Right forelimb (tissue), 1 donor: ENCODE results near the gene FUT8.

ENCODE experiments used
- DNase-seq: peaks from one replicate; pipeline ENCODE4 v3.0.0-alpha.2; 2018

Gene FUT8

DNA sequence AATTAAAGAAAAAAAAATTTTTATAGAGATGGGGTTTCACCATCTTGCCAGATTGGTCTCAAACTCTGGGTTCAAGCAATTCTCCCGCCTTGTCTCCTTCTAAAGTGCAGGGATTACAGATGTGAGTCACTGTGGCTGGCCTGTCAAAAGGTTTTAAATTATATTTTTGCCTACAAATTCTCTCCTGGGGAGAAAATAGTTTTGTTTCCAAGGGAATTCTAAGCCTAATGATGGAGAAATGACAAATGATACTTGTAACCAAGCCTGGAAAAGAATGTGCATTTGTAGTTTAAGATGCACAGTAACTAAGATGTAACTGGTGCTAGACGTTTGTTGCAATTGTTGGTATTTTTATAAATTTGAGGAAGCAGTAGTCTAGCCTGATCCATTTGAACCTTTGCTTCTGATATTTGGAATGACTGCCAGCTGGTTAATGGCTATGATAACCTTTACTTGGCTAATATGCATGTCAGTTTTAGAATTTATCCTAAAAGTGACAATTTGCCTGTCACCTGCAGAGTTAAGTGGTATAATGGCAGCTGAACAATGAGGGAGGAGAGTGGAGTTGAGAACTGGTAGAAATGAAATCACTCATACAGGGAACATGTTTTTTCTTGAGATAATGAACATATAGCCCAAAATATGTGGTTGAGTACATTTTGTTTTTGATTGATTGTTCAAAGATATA is 148.0 kb downstream of the FUT8 start:
- no peak for DNase-seq

DNA sequence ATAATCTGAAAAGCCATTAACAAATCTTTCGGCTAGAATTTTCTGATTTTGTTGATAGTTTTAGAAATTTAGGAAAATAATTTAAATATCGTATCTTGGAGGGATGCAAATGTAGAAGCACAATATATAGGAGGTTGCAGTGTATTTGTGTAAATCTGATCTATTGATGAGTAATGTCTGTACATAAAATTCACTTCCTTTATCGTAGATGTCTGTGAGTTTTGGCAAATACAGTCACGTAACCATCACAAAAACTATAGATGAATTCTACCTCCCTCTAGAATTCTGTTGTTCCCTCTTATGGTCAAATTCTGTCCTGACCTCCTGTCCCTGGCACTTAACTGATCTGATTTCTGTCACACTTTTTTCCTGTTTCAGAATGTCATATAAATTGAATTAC is 151.8 kb downstream of the FUT8 start:
- DNase-seq: no peak

DNA sequence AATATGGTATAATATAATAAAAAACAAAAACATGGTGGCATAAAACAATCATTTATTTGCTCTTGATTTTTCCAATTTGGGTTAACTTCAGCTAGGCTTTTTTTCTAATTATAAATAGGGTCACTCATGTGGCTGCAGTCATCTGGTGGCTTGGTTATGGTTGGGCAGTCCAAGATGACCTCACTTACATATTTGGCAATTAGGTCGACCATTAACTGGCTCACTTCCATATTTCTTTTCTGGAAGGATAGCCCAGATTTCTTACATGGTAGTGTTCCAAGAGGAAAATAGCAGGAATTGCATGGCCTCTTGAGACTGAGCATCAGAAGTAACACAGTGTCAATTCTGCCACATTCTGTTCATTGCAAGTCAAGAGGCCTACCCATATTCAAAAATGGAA is 153.4 kb downstream of the FUT8 start:
- no peak for DNase-seq

DNA sequence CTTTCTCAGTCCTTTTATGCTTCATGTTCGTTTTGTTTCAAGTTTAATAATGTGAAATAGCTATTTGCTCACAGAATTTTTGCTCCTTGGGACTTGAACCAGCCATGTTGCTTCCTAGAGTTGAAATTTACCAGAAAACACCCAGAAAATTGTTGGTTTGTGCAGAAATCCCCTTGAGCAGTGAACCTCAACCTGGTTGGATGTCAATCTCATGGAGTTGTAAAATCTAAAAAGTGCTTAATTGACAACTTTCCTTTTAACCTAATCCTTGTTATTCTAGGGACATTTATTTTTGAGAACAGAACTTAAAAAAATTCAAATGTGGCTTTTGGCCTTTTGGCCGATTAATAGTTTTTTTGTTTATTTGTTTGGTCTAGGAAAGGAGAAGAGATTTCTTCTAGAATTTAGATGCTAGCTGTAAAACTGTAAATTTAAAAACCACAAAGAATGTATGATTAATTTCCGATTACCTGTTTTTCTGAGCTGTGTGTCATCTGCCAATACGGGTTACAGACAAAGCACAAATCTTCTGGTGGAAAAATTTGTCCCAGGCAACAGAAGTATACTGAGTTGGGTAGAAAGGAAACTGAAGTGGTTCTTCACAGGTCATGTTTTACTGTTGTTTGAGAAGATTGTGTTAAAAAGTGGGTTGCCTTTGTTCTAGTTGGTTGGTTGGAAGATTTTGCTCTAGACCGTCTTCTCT is 154.4 kb downstream of the FUT8 start:
- DNase-seq: no peak

DNA sequence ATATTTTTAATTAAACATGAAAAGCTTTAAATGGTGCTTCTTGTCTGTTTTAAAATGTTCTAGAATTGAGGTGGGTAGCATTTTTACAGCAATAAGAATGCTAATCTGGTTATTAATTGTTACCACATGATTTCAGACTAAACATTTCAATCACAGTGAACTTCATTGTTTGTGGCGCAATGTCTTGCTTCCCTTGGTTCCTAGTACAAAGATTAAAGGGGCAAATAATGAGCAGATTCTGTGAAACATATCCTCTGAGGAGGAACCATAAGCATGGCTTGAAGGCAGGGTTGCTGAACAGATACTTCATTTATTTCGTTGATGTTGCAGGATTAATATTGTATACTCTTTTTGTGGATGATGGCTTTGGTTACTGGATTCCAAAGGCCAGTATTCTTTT is 162.1 kb downstream of the FUT8 start:
- no peak for DNase-seq

DNA sequence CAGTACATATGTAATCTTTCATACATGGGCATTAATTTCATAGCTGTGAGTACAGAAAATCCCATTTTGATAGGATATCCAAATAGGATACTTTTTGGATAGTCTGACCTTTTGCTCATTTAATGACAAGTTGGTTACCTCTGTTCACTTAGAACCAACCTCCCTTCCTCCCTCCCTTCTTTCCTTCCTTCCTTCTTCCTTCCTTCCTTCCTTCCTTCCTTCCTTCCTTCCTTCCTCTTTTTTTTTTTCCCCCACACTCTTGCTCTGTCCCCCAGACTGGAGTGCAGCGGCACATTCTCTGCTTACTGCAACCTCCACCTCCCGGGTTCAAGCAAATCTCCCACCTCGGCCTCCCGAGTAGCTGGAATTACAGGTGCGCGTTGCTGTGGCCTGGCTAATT is 162.9 kb downstream of the FUT8 start:
- DNase-seq: no peak

DNA sequence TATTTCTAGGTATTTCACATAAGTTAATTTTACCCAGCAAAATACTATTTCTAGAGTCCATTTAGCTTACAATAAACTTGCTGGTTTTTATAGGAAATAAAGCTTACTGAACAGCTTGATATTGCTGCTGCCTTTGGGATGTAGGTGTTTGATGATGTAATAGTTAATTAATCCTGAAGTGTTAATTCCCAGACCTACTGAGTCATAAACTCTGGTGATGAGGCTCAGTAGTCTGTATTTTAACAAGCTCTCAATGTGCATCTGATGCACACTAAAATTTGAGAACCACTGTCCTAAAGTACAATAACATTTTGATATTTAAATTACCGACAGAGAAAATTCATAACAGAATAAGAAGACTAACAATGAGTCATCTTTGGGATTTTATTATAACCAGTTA is 168.4 kb downstream of the FUT8 start:
- no peak for DNase-seq

DNA sequence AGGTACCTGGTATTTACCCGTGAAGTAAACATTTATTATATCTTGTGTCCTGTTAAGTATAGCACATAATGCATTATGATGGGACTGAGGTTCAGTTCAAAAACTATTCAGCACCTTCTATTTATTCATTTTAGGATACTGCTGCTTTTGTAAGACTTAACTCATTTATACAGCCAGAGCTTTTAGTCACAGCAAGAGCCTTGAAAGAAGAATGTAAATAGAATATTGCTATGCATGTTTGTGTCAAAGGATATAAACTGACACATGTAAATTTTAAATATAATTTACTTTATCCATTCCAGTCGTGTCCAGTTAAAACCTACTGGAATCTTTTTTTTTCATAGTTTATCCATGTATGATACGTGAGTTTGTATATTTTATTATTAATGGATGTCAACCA is 168.8 kb downstream of the FUT8 start:
- no peak for DNase-seq

DNA sequence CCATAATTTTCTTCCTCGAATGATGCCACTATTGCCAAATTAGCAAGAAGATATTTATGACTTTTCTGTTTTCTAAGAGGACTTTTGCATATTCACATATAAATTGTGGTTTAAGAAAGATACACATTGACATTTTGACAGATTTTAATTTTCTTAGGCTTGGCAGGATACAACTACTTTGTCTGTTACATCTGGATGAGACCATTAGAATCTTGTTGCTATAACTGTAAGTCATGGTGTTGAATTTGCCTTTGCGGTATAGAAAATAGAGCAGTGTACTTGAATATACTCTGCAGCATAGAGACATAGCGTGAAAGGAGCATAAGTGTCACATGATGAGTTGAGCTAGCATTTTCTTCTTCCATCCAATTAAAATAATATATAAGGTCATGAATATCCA is 169.3 kb downstream of the FUT8 start:
- DNase-seq: no peak

DNA sequence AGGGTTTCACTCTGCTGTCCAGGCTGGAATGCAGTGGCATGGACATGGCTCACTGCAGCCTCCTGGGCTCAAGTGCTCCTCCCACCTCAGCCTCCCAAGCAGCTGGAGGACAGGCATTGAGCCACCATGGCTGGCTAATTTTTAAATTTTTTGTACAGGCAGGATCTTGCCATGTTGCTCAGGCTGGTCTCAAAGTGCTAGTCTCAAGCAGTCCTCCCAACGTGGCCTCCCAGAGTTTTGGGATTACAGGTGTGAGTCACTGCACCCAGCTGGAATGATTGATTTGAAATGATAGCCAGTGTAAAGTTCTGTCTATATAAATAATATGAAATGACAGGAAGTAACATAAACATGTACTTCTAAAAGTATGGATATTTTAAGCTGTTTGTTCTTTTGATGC is 172.7 kb downstream of the FUT8 start:
- DNase-seq: no peak

DNA sequence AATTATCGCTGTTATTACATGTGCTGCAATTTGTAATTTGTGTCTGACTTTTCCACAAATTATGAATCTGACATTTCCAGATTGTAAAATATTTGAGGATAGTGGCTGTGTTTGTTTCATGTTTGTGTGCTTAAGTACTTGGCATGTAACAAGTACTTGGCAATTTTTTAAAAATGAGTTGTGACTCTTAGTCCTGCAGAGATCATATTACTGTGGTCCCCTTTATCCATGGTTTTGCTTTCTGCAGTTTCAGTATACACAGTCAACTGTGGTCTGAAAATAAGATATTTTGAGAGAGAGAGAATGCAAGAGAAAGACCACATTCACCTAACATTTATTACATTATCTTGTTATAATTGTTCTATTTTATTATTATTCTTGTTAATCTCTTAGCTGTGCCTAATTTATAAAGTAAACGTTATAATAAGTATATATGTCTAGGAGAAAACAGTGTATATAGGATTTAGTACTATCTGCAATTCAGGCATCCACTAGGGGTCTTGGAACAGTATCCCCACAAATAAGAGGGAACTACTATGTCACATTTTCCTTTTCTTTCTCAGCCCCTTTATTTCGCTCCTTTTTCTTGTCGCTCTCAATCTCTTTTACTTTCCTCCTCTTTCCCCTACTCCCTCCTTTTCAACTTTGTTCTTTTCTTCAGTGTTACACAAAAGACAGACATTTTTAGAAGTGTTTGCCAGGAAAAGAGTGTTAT is 176.1 kb downstream of the FUT8 start:
- DNase-seq: no peak

DNA sequence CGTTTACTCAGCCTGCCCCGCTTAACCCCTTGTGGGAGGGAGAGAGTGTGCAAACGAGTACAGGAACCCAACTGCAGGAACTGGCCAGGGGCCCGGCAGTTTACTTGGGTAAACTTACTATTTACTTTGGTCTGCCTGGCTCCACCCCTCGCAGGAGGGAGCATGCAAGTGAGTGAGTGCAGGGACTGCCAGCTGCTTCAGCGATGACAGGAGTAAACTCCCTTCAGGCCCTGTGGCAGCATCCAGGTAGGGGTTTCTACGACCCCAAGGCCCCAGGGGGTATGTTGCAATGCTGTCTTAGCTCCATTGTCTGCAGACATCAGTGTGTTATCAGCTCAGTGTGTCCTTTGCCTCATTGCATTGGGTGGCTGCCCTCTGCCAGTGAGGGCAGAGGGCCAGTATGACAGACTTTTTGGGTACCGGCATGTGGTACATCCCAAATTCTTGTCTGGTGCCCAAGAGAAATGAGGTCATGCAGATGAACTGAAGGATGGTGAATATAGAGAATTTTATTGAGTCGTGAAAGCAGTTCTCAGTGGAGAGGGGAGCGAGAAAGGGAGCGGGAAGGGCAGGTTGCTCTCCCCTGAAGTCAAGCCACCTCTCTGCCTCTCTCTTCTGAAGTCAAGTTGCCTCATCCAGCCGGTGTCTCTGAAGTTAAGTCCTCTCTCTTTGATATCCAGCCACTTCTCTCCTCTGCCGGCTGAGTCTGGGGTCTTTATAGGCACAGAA is 181.8 kb downstream of the FUT8 start:
- DNase-seq: no peak

DNA sequence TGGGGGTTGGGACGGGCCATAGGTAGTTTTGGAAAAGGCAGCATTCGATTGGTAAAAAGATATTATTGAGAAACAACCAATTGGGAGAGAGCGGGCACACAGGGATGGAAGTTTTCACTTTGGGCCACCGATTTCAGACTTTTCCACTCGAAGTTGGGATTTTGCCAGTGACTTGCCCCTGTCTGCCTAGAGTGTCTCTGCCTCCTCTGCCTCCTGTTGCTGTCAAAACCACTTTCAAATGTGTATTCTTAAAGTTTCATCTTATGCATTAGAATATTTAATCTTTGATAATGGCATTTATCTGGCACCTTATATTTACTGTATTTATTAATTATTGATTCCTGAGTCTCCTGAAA is 182.3 kb downstream of the FUT8 start:
- no peak for DNase-seq

DNA sequence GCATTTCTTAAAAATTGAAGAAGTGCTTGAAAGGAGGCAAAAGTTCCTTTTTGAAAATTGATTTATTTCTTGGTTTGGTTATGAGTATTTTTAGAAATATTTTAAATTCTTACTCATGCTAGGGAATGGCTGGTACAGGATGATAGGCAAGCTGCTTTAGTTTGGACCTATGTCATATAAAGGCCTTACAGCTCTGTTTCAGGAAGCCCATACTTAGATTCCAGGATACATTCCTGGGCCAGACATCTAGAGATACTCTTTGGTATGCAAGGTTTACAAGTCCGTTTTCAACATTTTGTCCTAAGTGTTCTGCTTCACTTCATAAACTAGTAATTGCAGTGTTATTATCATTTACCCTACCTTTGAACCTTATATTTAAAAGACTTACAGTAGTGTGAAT is 186.8 kb downstream of the FUT8 start:
- DNase-seq: no peak

DNA sequence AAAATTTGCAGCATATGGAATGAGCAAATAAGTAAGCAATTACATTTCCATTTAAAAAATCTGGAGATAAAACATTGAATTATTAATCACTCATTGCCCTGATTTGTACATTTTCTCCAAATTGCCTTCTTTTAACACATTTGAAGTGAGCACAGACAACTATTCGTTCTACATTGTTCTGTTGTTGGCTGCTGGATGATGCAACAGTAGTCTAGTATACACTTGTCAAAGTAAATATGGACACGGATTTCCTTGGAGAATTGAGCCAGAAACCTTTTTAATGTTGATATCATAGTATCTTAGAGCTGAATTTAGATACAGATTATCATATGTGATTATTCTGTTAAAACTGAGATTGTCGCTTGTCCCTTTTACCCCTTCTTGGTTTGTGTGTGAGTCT is 188.2 kb downstream of the FUT8 start:
- DNase-seq: no peak

DNA sequence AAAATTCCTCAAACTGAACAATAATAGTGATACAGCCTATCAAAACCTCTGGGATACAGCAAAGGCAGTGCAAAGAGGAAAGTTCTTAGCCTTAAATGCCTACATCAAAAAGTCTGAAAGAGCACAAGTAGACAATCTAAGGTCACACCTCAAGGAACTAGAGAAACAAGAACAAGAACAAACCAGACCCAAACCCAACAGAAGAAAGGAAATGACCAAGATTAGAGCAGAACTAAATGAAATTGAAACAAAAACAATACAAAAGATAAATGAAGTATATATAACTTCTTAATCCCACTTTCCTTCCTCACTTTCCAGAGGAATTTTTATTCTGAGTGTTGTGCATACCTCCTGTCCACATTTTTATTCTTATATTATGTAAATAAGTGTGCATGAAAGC is 192.0 kb downstream of the FUT8 start:
- no peak for DNase-seq

DNA sequence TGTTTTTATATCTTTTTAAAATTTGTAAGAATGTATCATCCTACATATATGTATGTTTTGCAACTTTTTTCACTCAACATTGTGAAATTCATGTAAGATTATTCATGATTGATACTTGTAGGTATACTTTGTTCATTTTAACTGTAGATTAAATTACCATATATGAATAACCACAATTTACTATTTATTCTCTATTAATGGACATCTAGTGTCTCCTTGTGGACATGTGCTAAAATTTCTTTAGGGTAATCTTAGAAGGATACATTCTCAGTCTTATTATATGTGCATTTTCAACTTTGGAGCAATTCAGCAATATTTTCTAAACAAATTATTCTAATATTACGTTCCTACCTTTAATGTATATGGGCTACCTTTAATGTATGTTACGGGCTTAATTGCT is 192.4 kb downstream of the FUT8 start:
- DNase-seq: no peak

DNA sequence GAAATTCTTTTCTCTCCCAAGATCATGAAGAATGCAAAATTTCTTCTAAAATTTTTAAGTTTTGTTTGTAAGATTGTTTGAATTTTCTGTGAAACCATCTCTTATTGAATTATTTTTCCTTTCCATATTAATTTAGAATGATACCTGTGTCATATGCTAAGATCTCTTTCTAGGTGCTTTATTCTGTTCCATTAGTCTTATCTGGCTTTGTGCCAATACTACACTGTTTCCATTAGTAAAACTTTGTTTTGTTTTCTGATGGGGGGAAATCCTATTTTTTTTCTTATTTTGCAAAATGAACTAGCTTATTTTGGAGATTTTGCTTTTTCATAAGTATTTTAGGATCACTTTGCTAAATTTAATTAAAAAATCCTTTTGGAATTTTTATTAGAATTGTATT is 193.9 kb downstream of the FUT8 start:
- DNase-seq: no peak

DNA sequence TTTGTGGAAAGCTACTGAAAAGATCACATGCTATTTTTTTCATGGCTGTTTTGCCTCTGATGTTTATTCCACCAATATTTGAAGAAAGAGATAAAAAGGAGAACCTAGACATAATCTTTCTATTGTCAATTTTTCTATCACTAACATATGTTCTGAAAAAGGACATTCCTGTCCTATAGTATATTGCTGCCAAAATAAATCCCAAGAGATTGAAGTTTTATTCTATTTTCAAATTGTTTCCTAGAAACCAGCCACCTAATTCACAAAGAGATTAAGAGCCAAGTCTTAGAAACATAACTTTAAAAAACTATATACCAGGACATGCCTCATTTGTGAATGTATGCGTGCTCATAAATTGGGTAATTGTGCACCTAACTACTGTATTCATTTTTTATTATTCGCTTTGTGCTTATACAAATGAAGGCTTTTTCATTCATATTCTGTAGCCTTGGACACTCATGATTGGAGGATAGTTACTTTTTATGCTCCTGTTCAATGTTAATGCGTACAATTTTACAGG is 200.7 kb downstream of the FUT8 start:
- DNase-seq: no peak

DNA sequence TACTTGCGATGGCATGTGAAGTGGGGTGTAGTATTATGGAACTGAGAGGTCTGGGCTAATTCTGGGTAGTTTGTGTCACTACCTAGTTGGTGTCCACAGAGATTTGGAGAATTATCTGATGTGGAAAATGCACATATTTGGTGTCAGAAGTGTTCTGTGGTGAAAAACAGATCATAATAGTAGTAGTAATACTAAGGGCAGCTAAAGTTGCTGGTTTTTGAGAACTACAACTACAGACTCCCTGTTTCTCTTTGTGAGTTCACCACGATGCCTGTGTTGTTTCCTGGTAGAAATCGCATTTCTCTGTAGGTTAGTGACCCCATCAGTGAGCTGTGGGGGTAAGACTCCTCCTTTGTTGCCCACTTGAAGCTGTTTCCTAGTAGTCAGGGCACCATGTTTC is 206.5 kb downstream of the FUT8 start:
- no peak for DNase-seq

DNA sequence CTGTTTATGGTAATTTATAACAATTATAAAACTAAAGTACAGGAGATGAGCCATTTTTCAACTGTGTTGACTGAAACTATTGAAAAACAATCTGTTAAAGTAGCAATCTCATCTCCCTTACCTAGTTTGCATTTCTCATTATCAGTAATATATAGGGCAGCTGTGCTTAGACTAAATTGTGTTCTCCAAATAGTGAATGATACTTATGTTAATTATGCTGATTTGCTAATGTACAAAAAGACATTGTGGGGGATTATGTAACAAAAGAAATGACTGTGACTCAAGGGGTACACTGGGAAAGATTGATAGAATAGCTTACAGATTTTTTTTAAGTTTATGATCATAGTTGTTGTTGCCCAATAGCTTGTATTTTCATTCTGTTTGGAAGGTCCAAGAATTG is 207.7 kb downstream of the FUT8 start:
- no peak for DNase-seq

DNA sequence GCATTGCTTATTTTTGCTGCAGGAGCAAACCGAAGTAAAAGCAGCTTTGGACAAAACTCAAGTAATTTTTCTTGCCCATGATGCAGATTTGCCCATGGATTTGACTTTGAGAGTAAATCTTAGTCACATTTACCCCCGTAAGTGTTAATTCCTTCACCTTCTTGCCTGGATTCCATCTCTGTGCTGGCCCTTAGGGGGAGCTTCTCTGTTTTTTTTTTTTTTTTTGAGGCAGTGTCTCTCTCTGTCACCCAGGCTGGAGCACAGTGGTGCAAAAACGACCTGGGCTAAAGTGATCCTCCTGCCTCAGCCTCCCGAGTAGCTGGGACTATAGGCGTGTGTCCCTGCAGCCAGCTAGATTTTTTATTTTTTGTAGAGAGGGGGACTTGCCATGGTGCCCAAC is 210.2 kb downstream of the FUT8 start:
- DNase-seq: no peak

DNA sequence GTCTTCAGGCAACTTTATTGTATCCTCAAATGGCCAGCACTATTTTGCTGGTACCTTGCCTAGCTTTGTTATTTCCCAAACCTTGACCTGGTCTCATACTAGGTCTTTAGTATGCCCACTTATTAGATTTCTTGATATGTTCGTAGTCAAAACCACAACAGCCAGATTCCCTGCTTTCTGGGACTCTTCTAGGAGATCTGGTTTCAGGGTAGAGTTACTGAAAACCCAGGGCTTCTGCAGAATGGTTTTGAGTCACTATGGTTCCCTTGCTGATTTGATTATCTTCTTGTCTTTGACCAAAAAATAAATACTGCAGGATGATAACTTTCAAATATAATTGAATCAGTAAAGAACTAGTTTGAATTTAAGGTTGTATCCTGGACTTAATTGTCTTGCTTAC is 211.2 kb downstream of the FUT8 start:
- no peak for DNase-seq

DNA sequence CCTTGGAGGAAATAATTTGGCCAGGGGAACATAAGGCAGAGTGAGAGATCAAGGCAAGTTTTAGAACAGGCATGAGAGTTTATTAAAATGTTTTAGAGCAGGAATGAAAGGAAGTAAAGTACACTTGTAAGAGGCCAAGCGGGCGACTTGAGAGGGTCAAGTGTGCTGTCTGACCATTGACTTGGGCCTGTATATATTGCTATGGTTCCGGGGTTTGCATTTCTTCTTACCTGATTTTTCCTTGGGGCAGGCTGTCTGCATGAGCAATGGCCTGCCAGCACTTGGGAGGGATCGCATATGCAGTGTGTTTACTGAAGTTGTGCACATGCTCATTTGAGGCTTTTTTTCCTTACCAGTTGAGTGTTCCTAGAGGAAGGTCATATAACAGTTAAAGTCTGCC is 214.8 kb downstream of the FUT8 start:
- DNase-seq: no peak
